Natural killer cell (primary cell): ENCODE results near the gene DRAP1. TPM values are rescaled to one million over a fixed set of nuclear protein-coding genes. Genes with fewer than 3 reads are reported as not detected.

ENCODE experiments used
- ATAC-seq, 3 donors: fragments of 150-1000 bp in 2 of 3; fragments of 200-7000 bp in 1 of 3; cut with Tn5 transposase; 1 replicate in 1 of 3; 2 replicates in 2 of 3; pipeline ENCODE4 v1.10.0; 2021; ENCODE audit warnings: mild to moderate bottlenecking in 2 of 3, moderate library complexity in 2 of 3
- DNase-seq, 2 donors: peaks; one replicate each; pipeline versions ENCODE4 v3.0.0 to v3.0.0-alpha.2; 2013 to 2021; ENCODE audit warnings: mixed read lengths in 1 of 2
- H3K27ac ChIP-seq: one replicate; pipeline ENCODE4 v1.5.1; 2013; ENCODE audit warnings: mild to moderate bottlenecking, low read length
- H3K27me3 ChIP-seq: one replicate; pipeline ENCODE4 v1.6.1; 2013; ENCODE audit warnings: low read length; ENCODE audit not compliant: control insufficient read depth, insufficient read depth
- H3K36me3 ChIP-seq: one replicate; pipeline ENCODE4 v1.6.1; 2013; ENCODE audit warnings: low read length; ENCODE audit not compliant: control insufficient read depth, insufficient read depth
- H3K4me1 ChIP-seq: one replicate; pipeline ENCODE4 v1.6.1; 2013; ENCODE audit warnings: low read length; ENCODE audit not compliant: control insufficient read depth, insufficient read depth
- H3K4me3 ChIP-seq: one replicate; pipeline ENCODE4 v1.5.1; 2013; ENCODE audit warnings: low read length
- H3K9me3 ChIP-seq: one replicate; pipeline ENCODE4 v1.6.1; 2013; ENCODE audit warnings: low read length; ENCODE audit not compliant: control insufficient read depth, insufficient read depth
- H3K27ac Mint-ChIP-seq, 2 donors: one replicate each; pipeline ENCODE4 v1.8.0; 2022; ENCODE audit warnings: mild to moderate bottlenecking in 2 of 2, mixed read lengths in 2 of 2, moderate library complexity in 1 of 2
- H3K27me3 Mint-ChIP-seq, 2 donors: one replicate each; pipeline ENCODE4 v1.8.0; 2022; ENCODE audit warnings: low read depth in 2 of 2, mixed read lengths in 2 of 2
- H3K36me3 Mint-ChIP-seq: one replicate; pipeline ENCODE4 v1.8.0; 2022; ENCODE audit warnings: mixed read lengths
- H3K4me1 Mint-ChIP-seq, 2 donors: one replicate each; pipeline ENCODE4 v1.8.0; 2022; ENCODE audit warnings: mixed read lengths in 2 of 2
- H3K4me3 Mint-ChIP-seq: one replicate; pipeline ENCODE4 v1.8.0; 2022; ENCODE audit warnings: mild to moderate bottlenecking, moderate library complexity, mixed read lengths
- H3K9me3 Mint-ChIP-seq, 2 donors: one replicate each; pipeline ENCODE4 v1.8.0; 2022; ENCODE audit warnings: mixed read lengths in 2 of 2
- CTCF ChIP-seq: fragments of 200-600 bp; IDR thresholded peaks from one replicate; pipeline ENCODE4 v1.8.0; 2022; ENCODE audit warnings: antibody characterized with exemption
- WGBS: methylation state at CpG from one replicate; pipeline ENCODE4 v1.1.7; 2013; ENCODE audit warnings: missing lambda C conversion rate; ENCODE audit not compliant: insufficient coverage; 5-methylcytosine and 5-hydroxymethylcytosine counted together
- intact Hi-C: fragments of 100-400 bp; cut with micrococcal nuclease; formaldehyde crosslinking; loops from one replicate; pipeline ENCODE4 v1.14.2; 2022
- total RNA-seq, 4 donors: library from RNA; stranded (reverse); fragments of 120-200 nt in 1 of 4; gene quantifications; one replicate each; pipeline versions ENCODE4 v1.2.3 to v1.2.4, GENCODE V29; 2013 to 2022

DRAP1 gene
- total RNA-seq, 3 donors from 2014 or later (not counting 1 experiment from before 2014, with no cell fraction given): 114 to 115 (median 115) TPM

DNA sequence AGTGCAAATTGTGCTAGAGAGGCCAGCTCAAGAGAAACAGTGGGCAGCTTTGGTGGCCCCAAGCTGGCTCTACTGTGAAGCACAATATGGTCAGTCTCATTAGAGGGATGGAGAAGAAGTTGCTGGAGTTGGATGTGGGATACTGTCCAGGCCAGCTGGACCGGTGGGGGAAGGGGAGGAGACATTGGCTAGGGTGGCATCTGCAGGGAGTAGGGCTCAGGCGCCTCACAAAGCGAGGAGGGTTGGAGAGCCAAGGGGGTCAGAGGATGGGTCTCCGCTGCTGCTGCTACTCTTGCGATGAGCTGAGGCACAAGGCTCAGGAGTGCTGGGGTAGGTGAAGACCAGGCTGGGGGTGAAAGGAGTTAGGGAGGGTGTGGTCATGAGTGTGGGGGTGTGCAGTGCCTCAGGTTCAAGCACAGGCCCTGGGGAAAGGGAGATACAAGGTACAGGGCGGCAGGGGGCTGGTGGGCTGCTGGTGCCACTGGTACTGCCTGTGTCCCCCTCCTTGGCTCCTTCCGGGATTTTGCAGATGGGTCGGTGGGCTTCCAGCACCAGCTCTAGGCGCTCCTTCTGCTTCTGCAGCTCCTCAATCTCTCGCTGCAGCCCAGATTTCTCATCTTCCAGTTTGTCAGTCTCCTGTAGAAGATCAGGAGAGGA, 26.4 kb upstream of the DRAP1 start:
- Mint-ChIP-seq H3K27me3 (no peaks in the 10 kb centered on the region), H3K27ac (peak overlapping the region; percentile 88 to 96), H3K4me1 (peaks cover 47 to 48% of the 10 kb centered on the region in 2 donors), H3K36me3 (no peaks in the 10 kb centered on the region), H3K9me3 (no peaks in the 10 kb centered on the region), H3K4me3 (peak overlapping the region; percentile 88)
- 78% methylated on average over 10 of the region's 10 CpGs for WGBS
- ATAC-seq: no peak
- Histone ChIP-seq H3K4me1 (peaks cover 63% of the 10 kb centered on the region), H3K36me3 (no peaks in the 10 kb centered on the region), H3K27ac (no peak overlapping the region), H3K27me3 (no peaks in the 10 kb centered on the region), H3K9me3 (no peaks in the 10 kb centered on the region), H3K4me3 (no peak overlapping the region)
- no peak for TF ChIP-seq CTCF
- intact Hi-C loops: loop anchor here (5.0 kb wide), 1 partner anchor 70 kb away; the partner anchor contains the start of gene SART1
- DNase-seq: no peak

GRCh38 chr11:65894034-65894591, 25.1 kb upstream of the DRAP1 start:
- peak overlapping the region; percentile 71 for H3K27ac ChIP-seq
- H3K27ac Mint-ChIP-seq: peak overlapping the region; percentile 88 to 96
- H3K4me3 Mint-ChIP-seq: peak overlapping the region; percentile 88
- intact Hi-C loops: loop anchor here (5.0 kb wide), 1 partner anchor 68 kb away; the partner anchor contains the start of gene SART1
- H3K9me3 ChIP-seq: no peaks in the 10 kb centered on the region
- WGBS: 7% methylated on average over 16 of the region's 16 CpGs
- no peaks in the 10 kb centered on the region for H3K36me3 Mint-ChIP-seq
- peaks cover 58% of the 10 kb centered on the region for H3K4me1 ChIP-seq
- peak in 1 of 2 donors; percentile 66 for DNase-seq
- H3K27me3 ChIP-seq: peaks cover 2% of the 10 kb centered on the region
- peaks cover 33 to 40% of the 10 kb centered on the region in 2 donors for H3K4me1 Mint-ChIP-seq
- H3K36me3 ChIP-seq: no peaks in the 10 kb centered on the region
- TF ChIP-seq CTCF: no peak
- H3K27me3 Mint-ChIP-seq: peaks cover 0 to 2% of the 10 kb centered on the region in 2 donors
- H3K4me3 ChIP-seq: peak overlapping the region; percentile 4
- no peaks in the 10 kb centered on the region for H3K9me3 Mint-ChIP-seq
- ATAC-seq: no peak

GRCh38 chr11:65895482-65895981, 23.7 kb upstream of the DRAP1 start:
- H3K9me3 ChIP-seq: no peaks in the 10 kb centered on the region
- no peaks in the 10 kb centered on the region for H3K36me3 ChIP-seq
- peaks cover 20 to 31% of the 10 kb centered on the region in 2 donors for H3K4me1 Mint-ChIP-seq
- no peak for ATAC-seq
- TF ChIP-seq CTCF: no peak
- no peak overlapping the region for H3K27ac ChIP-seq
- peaks cover 57% of the 10 kb centered on the region for H3K4me1 ChIP-seq
- H3K9me3 Mint-ChIP-seq: no peaks in the 10 kb centered on the region
- peaks cover 5% of the 10 kb centered on the region for H3K27me3 ChIP-seq
- peaks cover 0 to 2% of the 10 kb centered on the region in 2 donors for H3K27me3 Mint-ChIP-seq
- H3K27ac Mint-ChIP-seq: peak overlapping the region in 1 of 2 donors; percentile 41
- no peak overlapping the region for H3K4me3 Mint-ChIP-seq
- 95% methylated on average over 4 of the region's 5 CpGs for WGBS
- intact Hi-C loops: no loop called here
- no peaks in the 10 kb centered on the region for H3K36me3 Mint-ChIP-seq
- H3K4me3 ChIP-seq: no peak overlapping the region
- DNase-seq: no peak
